KBM-7 (cell line): Measurements from ENCODE around the gene SCAI.
A peak's percentile ranks its signal among the peaks of the same experiment; 100 is the strongest.
"Not testable (repeated sequence)": the region's sequence is repeated elsewhere in the genome, so short reads cannot be mapped to it uniquely, and the experiment has no call there.

Experiments used
- DNase-seq: peaks from one replicate; pipeline ENCODE4 v3.0.0-alpha.2; 2015
- in situ Hi-C: fragments of 300-500 bp; cut with MboI; formaldehyde crosslinking; loops from 2 replicates; pipeline ENCODE4 v1.14.3; 2020; ENCODE audit warnings: low sequenced_read_pairs, low pct_unique_long_range_greater_than_20kb, mixed read lengths

The SCAI gene

GRCh38 chr9:125143377-125144090 lies at the start of gene SCAI:
SCAI (minus strand) TSS chr9:125143528; CDS start chr9:125143437, 91 bp downstream.
- DNase-seq, result peak; percentile 99
- in situ Hi-C loops, result no loop called here

DNA sequence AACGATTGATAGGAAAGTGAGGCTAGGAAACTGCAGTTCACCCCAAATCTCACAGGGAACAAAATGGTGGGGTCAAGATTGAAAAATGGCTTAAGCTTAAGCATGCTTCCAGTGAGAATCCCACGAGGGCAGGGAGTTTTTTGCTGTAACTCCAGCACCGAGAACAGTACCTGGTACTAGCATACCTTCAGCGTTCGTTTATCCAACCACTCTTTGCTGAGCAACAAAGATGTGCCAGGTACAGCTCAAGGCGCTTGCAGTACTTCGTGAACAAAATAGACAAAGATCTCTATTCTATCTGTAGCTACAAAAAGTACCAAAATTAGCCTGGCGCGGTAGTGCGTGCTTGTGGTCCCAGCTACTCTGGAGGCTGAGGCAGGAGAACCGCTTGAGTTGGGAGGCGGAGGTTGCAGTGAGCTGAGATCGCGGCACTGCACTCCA lies 47.1 kb upstream of the SCAI start:
- in situ Hi-C loops, result no loop called here
- DNase-seq, result no peak

DNA sequence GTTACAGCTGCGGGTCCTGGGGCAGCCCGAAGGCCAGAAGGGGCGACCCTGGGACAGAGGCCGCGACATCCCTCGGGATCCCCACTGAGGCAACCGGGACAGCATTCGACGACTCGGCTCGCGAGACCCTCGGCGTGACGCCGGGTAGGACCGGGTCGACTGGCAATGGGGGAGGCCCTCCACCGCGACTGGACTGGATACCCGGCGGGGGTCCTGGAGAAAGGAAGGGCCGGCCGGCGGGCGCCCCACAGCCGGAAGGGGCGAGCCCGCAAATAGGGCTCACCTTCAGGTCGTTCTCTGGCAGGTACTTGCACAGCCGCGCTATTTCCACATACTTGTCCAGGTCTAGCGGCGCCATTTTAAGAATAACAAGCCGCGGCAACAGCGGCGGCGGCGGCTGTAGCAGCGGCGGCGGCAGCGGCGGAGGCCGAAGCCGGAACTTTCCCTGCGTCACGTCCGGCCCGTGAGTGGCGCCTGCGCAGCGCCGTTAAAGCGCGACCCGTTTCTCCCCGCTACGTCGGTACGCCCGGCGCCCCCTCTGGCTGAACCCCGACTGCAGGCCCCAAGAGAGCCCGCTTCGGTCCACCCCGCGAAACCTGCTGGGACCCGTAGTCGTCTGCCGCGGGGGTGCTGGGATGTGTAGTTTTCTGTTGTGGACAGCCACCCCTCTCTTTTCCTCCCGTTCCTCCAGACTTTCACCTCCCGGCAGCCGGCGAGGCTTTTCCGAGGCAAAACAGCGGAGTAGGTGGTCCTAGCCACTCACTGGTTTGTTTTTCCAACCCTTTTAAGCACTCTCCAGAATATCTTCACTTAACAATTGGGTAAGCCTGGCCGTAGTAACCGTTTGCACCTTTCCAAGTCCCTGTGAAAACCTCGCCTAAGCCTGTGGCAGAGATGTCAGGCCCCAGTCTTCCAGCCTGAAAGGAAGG lies 46.3 kb upstream of the SCAI start, which contains the start of gene PPP6C:
Gene PPP6C (minus strand): TSS at position 443 of the 929 bp plus-strand sequence. CDS start 85 bp downstream, at position 358.
- peak; percentile 98 for DNase-seq
- in situ Hi-C loops, result no loop called here

GRCh38 chr9:125189011-125189360 lies 45.7 kb upstream of the SCAI start:
- in situ Hi-C loops, result no loop called here
- peak; percentile 46 for DNase-seq

DNA sequence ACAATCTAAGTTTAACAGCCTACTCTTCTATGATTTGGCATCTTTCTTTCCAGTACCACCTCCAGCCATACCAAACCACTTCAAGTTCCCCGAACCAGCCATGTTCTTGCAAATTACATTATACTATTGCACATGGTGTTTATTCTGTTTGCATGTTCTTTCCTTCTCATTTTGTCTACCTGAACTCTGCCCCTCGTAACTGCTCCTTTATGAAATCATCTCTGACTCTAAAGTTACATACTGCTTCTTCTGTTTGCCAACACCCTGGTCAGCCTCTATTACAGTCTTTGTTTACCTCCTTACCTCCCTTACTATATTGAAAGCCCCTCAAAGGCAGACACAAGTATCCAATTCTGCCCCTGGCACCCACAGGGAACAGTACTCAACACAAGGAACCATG lies 40.2 kb upstream of the SCAI start:
- DNase-seq, result no peak
- in situ Hi-C loops, result no loop called here

- no peak for DNase-seq
- in situ Hi-C loops, result no loop called here
These were observed 39.7 kb upstream of the SCAI start for GRCh38 chr9:125183054-125183453.

GRCh38 chr9:125181756-125182155 lies 38.4 kb upstream of the SCAI start:
- DNase-seq, in situ Hi-C loops: not testable (repeated sequence)

- no peak for DNase-seq
- in situ Hi-C loops, result no loop called here
These were observed 37.5 kb upstream of the SCAI start for GRCh38 chr9:125180876-125181275.

DNA sequence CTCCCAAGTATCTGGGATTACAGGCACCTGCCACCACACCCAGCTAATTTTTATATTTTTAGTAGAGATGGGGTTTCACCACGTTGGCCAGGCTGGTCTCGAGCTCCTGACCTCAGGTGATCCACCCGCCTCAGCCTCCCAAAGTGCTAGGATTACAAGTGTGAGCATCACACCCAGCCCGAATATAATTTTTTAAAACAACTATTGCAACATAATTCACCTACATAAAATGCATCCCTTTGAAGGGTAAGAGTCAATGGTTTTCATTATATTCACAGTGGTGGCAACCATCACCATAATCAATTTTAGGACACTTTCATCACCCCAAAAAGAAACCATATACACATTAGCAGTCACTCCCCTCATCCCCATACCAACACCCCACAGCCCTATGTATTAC lies 36.4 kb upstream of the SCAI start:
- in situ Hi-C loops, DNase-seq: not testable (repeated sequence)

DNA sequence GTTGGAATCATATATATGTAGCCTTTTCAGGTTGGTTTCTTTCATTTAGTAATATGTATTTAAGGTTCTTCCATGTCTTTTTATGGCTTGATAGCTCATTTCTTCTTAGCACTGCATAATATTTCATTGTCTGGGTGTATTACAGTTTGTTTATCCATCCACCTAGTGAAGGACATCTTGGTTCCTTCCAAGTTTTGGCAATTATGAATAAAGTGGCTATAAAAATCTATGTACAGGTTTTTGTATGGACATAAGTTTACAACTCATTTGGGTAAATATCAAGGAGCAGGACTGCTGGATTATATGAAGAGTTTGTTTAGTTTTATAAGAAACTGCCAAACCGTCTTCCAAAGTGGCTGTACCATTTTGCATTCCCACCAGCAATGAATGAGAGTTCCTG lies 34.6 kb upstream of the SCAI start:
- in situ Hi-C loops, result no loop called here
- no peak for DNase-seq

DNA sequence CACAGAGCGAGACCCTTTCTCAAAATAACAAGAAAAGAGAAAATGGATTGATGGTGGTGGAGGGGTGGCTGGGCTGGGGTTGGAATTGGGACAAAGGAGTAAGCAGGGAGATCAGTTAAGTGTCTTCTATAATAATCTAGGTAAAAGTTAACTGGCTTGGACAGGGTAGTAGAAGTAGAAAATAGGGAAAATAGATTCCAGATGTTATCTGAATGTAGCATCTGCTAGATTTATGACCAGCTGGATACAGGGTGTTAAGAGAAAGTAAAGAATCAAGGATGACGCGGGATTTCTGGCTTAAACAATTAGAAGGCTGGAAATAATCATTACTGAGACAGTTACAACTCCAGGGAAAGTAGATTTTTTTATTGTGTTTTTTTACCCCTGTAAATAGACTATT lies 33.3 kb upstream of the SCAI start:
- DNase-seq, result no peak
- in situ Hi-C loops, result no loop called here

DNA sequence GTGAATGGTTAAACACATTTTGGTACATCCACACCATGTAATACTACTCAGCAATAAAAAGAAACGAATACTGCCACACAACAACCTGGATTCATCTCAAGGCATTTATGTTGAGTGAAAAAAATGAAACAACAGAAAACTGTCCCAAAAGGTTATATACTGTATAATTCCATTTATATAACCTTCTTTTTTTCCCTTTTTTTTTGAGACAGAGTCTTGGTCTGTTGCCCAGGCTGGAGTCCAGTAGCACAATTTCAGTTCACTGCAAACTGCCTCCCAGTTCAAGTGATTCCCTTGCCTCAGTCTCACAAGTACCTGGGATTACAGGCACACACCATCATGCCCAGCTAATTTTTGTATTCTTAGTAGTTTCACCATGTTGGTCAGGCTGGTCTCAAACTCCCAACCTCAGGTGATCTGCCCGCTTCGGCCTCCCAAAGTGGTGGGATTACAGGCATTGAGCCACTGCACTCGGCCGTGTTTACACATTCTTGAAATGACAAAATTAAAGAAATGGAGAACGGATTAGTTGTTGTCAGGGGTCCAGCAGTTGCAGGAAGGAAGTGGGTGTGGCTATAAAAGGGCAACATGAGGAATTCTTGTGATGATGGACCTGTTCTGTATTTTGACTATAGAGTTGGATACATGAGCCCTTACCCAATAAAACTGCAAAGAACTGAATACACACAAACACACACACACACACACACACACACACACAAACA lies 28.9 kb upstream of the SCAI start:
- in situ Hi-C loops, result no loop called here
- DNase-seq, result peak; percentile 48

- DNase-seq, result no peak
- in situ Hi-C loops, result no loop called here
These were observed 26.6 kb upstream of the SCAI start for GRCh38 chr9:125169895-125170294.

- DNase-seq, result no peak
- in situ Hi-C loops, result no loop called here
These were observed 23.4 kb upstream of the SCAI start for GRCh38 chr9:125166762-125167161.

GRCh38 chr9:125162891-125163290 lies 19.6 kb upstream of the SCAI start:
- DNase-seq, in situ Hi-C loops: not testable (repeated sequence)

GRCh38 chr9:125161284-125161918 lies 18.1 kb upstream of the SCAI start:
- in situ Hi-C loops, result no loop called here
- no peak for DNase-seq

DNA sequence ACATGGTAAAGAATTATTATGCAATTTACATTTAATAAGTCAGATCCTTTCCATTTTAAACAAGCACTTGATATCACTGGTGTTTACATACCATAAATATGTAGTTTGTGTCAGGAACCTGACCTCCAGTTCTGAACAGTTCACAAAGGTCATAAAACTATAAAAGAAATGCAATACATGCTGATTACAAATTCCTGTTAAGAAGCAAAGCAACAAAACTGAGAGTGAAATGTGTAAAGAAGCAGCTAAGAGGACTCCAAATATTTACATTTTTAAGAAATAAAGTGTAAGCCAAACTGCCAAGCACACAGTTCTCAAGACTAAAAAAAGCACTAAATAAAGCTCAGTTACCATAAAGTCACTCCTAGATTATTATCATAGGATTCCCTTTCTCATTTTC lies 17.4 kb upstream of the SCAI start:
- in situ Hi-C loops, result no loop called here
- DNase-seq, result no peak

DNA sequence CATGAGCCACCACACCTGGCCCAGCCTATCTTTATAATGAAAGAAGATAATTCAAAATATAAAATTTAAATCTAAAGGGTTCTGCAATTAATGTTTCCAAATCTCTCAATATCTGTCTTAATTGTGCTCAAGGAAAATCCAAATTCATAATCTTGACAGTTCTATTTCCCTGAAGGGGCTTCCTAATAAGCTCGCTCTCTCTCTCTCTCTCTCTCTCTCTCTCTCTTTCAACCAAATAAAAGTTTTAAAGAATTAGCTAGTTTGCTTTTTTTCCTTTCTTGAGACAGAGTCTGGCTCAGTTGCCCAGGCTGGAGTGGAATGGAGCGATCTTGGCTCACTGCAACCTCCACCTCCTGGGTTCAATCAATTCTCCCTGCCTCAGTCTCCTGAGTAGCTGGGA lies 13.2 kb upstream of the SCAI start:
- in situ Hi-C loops, result no loop called here
- DNase-seq, result no peak

DNA sequence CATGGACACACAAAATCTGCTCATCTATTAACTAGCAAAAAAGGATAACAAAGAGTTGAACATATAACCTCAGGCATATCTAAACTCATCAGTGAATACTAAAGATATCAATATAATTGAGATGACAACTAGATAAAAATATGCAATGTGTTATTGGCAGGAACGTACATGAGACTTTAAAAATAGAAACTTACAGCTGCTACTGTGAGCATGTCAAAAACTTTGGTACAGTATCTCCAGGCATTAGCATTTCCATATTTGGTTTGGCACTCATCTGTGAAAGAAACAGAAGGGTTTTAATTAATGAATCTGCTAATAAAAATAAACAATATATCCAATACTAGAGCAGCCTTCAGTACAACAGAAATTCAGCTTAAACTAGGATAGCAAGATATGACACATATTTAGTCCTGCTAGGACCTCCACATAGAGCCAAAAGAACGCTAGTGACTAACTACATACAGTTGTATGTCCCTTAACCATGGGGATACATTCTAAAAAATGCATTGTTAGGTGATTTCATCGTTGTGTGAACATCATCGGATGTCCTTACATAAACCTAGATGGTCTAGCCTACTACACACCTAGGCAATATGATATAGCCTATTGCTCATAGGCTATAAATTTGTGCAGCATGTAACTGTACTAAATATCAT lies 10.5 kb upstream of the SCAI start:
- in situ Hi-C loops, result no loop called here
- DNase-seq, result no peak
